ENCODE results near the gene C1QB. TPM values are rescaled to one million over a fixed set of nuclear protein-coding genes. Genes with fewer than 3 reads are reported as not detected.

Gene C1QB
- total and polyA plus RNA-seq, 2 of the 4 experiments (the other 2 are of a cell fraction): not detected

GRCh38 chr1:22637907-22638445, 15.1 kb upstream of the C1QB start:
- Histone ChIP-seq H3K79me1 (ENCODE audit: low read depth in 1 of 2, low read length in 2 of 2) (no peaks in the 10 kb centered on the region), H2BK5ac (ENCODE audit: low read depth, low read length, poor library complexity, severe bottlenecking) (no peak overlapping the region), H2BK15ac (ENCODE audit: low read depth, low read length) (no peak overlapping the region), H3K36me3 (ENCODE audit: control insufficient read depth, insufficient read depth, low read length) (no peaks in the 10 kb centered on the region), H2AFZ (replicated peaks; ENCODE audit: low read length, poor library complexity) (no peak overlapping the region), H4K20me1 (ENCODE audit: insufficient read depth, low read length) (peaks cover 5% of the 10 kb centered on the region; the same call in 1 of the 2 replicates), H3K56ac (ENCODE audit: extremely low read depth, insufficient read depth, low read length) (no peak overlapping the region), H3K27ac (ENCODE audit: insufficient read depth, low read length) (no peak overlapping the region), H4K8ac (ENCODE audit: low read depth in 2 of 2, low read length in 2 of 2) (no peak overlapping the region), H3K14ac (replicated peaks; ENCODE audit: low read depth, low read length) (no peak overlapping the region), H2AK5ac (ENCODE audit: low read depth, low read length) (no peak overlapping the region), H2BK120ac (ENCODE audit: low read depth, low read length) (no peak overlapping the region), H3K4me2 (ENCODE audit: low read depth, low read length) (no peak overlapping the region), H3K4me3 (ENCODE audit: insufficient read depth, low read depth, low read length) (no peak overlapping the region), H3K27me3 (ENCODE audit: control insufficient read depth, insufficient read depth, low read length) (peaks cover 45% of the 10 kb centered on the region), H2BK20ac (ENCODE audit: low read depth, low read length) (no peak overlapping the region), H3K9ac (ENCODE audit: low read depth, low read length) (no peak overlapping the region), H4K91ac (ENCODE audit: insufficient read depth, low read depth, low read length) (no peak overlapping the region), H3K9me3 (ENCODE audit: control insufficient read depth, insufficient read depth, low read length) (peaks cover 3% of the 10 kb centered on the region; the same call in 1 of the 2 replicates), H4K5ac (ENCODE audit: low read depth, low read length) (no peak overlapping the region), H3K18ac (ENCODE audit: low read depth, low read length) (no peak overlapping the region), H3K4ac (ENCODE audit: low read depth, low read length) (no peak overlapping the region), H3K4me1 (ENCODE audit: control insufficient read depth, insufficient read depth, low read length) (no peaks in the 10 kb centered on the region; the same call in 1 of the 2 replicates), H2AK9ac (replicated peaks; ENCODE audit: low read depth, low read length, poor library complexity) (no peak overlapping the region), H3K9me1 (ENCODE audit: insufficient read depth, low read length) (no peaks in the 10 kb centered on the region), H3K23ac (ENCODE audit: low read depth, low read length) (no peak overlapping the region)
- no peak for DNase-seq
- CTCF ChIA-PET: no interaction called here
- in situ Hi-C loops (cut with MboI; ENCODE audit: low sequenced_read_pairs): no loop called here
- TF ChIP-seq POLR2A (IDR thresholded peaks at IDR 0.05; ENCODE audit: low read depth, low read length): no peak
- no peak for TF ChIP-seq RCOR1 (IDR thresholded peaks at IDR 0.05; ENCODE audit: insufficient replicate concordance, low read length)
- TF ChIP-seq USF2 (IDR thresholded peaks at IDR 0.05; ENCODE audit: low read depth, low read length): no peak
- TF ChIP-seq MAFK (IDR thresholded peaks at IDR 0.05; ENCODE audit: low read depth, low read length): no peak
- TF ChIP-seq SMC3 (IDR thresholded peaks at IDR 0.05; ENCODE audit: low read depth, low read length): no peak
- TF ChIP-seq CEBPB (IDR thresholded peaks at IDR 0.05; ENCODE audit: low read depth, low read length): no peak
- TF ChIP-seq CTCF (conservative IDR thresholded peaks at IDR 0.05; ENCODE audit: low read depth, low read length): no peak
- TF ChIP-seq FOS (IDR thresholded peaks at IDR 0.05; ENCODE audit: low read depth, low read length): no peak
- no peak for TF ChIP-seq MXI1 (IDR thresholded peaks at IDR 0.05; ENCODE audit: borderline replicate concordance, low read depth, low read length)
- no peak for TF ChIP-seq RFX5 (IDR thresholded peaks at IDR 0.05; ENCODE audit: low read depth, low read length)
- ATAC-seq (ENCODE audit: low read depth): no peak
- no TSS peak for BruUV-seq (replicated peaks)
- intact Hi-C loops (cut with micrococcal nuclease): no loop called here
- POLR2A ChIA-PET (ENCODE audit: unreplicated experiment): no interaction called here
- dilution Hi-C loops (cut with HindIII; ENCODE audit: low sequenced_read_pairs, unreplicated experiment): no loop called here
- 56% methylated on average over 3 of the region's 3 CpGs; no CpG with 5 or more reads in 1 of the 2 experiments for WGBS, 2 experiments (ENCODE audit: extremely low coverage in 2 of 2, insufficient read length in 1 of 2)
